GM08714 (cell line): ENCODE data around the gene MAP3K13.
"Not testable (repeated sequence)": the region's sequence is repeated elsewhere in the genome, so short reads cannot be mapped to it uniquely, and the experiment has no call there.

Experiments used
- H3K4me3 ChIP-seq: fragments of 200-500 bp; sonication (Bioruptor generic); 2 replicates; pipeline ENCODE4 v1.5.1; 2014; ENCODE audit warnings: mild to moderate bottlenecking, low read length, inconsistent platforms
- ZNF274 ChIP-seq: IDR thresholded peaks from 2 replicates; pipeline ENCODE4 v1.6.1; 2012; ENCODE audit warnings: mild to moderate bottlenecking, low read depth, low read length

The MAP3K13 gene

DNA sequence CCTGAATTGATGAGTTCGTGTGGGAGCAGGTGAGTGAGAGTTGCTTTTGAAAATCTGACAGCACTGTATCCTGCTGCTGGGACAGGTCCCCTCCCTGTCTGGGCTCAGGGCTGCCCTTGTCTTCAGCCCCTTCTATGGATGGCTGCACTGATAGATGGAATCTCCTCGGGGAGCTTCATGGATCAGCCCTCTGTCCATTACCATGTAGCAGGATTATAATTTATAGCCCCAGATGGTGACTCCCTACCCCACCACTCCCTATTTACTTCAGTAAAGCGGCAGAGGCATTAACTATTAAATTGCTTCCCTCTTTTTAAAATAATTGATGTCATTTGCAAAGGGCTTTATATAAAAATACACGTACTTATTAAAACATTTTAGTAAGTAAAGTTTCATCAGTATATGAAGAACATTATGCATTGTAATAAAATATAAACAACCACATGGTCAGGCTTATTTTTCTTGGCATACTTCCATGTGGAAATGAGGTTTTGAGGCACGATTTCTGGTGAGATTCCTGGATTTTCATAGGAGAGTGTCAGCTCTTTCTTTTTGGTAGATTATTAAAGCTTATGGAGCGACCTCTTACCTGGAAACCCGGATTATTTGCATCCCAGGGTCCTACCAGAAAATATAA is 38.5 kb downstream of the MAP3K13 start:
- no peak overlapping the region for H3K4me3 ChIP-seq
- TF ChIP-seq ZNF274: no peak

DNA sequence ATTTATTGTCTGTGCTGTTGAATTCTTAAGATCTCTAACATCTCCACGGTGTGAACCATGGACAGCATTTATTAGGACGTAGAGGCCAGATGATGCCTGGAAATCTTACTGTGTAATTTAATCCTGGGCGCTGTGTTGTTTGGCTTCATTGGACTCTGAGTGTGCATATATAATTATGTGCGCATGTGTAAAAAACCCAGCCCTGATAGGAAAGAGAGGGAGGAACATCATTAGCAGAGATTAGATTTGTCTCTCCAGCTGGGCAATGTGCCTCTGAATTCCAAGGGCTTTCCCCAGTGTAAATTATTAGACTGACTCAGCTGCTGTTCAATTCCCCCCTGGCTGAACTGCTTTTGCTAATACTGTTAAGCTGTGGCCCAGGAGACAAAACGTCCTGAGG is 39.6 kb downstream of the MAP3K13 start:
- H3K4me3 ChIP-seq: no peak overlapping the region
- no peak for TF ChIP-seq ZNF274

DNA sequence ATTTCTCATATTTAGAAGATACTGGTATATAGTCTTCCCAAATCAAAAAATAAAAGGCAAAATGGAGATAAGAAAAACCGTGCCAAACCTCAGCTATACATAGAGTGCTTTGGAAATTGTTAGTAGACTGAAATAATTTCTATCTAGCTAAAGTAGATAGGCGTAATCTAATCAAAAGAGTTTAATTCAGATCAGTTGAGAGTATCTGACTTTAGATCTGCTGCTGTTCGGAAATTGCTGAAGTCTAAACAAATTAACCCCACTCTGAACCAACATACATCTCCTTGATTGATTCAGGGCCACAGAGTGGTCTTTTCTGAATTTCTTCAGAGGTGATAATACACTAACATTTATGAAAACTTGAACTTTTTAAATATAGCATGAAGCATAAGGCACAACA is 40.1 kb downstream of the MAP3K13 start:
- H3K4me3 ChIP-seq: no peak overlapping the region
- no peak for TF ChIP-seq ZNF274

DNA sequence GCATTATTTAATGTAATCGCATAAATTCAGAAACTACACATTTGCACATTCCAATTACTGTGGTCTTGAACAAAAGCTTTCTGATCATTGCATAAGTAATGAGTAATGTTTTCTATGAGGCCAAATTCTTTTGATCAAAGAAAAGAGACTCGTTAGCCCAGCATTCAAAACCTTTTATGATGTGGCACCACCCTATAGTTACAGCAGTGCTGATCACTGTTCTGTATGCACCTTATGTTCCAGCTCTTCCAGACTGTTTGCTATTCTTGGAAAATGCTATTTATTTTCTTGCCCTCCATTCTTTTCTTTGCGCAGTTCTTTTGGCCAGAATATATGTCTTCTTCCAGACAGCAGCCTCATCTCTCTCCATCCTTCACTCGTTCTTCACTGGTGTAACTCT is 42.3 kb downstream of the MAP3K13 start:
- no peak for TF ChIP-seq ZNF274
- H3K4me3 ChIP-seq: no peak overlapping the region

DNA sequence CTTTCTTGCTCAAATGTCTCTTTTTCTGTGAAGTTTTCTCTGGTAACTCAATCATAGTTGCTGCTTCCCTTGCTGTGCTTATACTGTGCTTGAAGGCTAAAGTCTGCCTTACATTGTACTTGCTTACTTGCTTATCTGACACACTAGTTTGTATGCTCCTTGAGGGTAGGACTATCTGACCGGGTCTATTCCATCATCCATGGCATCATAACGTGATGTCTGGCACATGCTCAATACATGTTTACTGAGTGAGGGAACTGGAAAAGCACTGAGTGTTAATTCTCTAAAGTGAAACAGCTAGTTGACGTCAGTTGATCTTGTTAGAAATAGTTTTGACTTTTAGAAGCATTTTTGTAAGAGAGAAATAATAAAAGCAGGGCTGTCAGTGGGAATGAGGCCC is 42.7 kb downstream of the MAP3K13 start:
- no peak for TF ChIP-seq ZNF274
- no peak overlapping the region for H3K4me3 ChIP-seq

- TF ChIP-seq ZNF274: no peak
Measured at GRCh38 chr3:185406121-185406620, 43.2 kb downstream of the MAP3K13 start.

DNA sequence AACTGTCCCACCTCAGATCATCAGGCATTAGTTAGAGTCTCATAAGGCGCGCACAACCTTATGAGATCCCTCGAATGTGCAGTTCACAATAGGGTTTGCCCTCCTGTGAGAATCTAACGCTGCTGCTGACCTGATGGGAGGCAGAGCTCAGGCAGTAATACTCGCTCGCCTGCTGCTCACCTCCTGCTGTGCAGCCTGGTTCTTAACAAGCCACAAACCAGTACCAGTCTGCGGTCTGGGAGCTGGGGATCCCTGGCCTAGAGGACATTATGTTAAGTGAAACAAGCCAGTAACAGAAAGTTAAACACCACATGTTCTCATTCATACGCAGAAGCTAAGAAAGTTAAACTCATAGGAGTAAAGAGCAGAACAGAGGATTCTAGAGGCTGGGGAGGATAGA is 47.0 kb downstream of the MAP3K13 start:
- no peak overlapping the region for H3K4me3 ChIP-seq
- no peak for TF ChIP-seq ZNF274

More at GRCh38 chr3:185406121-185406620, 43.2 kb downstream of the MAP3K13 start:
- no peak overlapping the region for H3K4me3 ChIP-seq

GRCh38 chr3:185411133-185411532 is 48.2 kb downstream of the MAP3K13 start:
- no peak overlapping the region for H3K4me3 ChIP-seq
- no peak for TF ChIP-seq ZNF274

GRCh38 chr3:185416513-185416912 is 53.6 kb downstream of the MAP3K13 start:
- no peak for TF ChIP-seq ZNF274
- H3K4me3 ChIP-seq: no peak overlapping the region

- not testable (repeated sequence) for H3K4me3 ChIP-seq
Measured at GRCh38 chr3:185418561-185418977, 55.6 kb downstream of the MAP3K13 start.

GRCh38 chr3:185420762-185421161 is 57.8 kb downstream of the MAP3K13 start:
- TF ChIP-seq ZNF274: no peak
- H3K4me3 ChIP-seq: no peak overlapping the region

- TF ChIP-seq ZNF274: no peak
- no peak overlapping the region for H3K4me3 ChIP-seq
Measured at GRCh38 chr3:185421577-185422232, 58.8 kb downstream of the MAP3K13 start.

DNA sequence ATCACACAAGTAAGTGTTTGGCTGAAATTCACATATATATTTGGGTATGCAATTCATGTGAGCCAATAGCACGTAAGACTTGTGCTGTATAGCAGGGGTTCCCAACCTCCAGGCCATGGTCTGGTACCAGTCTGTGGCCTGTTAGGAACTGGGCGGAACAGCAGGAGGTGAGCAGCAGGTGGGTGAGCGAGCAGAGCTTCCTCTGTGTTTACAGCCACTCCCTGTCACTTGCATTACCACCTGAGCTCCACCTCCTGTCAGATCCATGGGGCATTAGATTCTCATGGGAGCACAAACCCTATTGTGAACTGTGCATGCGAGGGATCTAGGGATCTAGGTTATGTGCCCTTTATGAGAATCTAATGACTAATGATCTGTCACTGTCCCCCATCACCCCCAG is 59.7 kb downstream of the MAP3K13 start:
- TF ChIP-seq ZNF274: no peak

DNA sequence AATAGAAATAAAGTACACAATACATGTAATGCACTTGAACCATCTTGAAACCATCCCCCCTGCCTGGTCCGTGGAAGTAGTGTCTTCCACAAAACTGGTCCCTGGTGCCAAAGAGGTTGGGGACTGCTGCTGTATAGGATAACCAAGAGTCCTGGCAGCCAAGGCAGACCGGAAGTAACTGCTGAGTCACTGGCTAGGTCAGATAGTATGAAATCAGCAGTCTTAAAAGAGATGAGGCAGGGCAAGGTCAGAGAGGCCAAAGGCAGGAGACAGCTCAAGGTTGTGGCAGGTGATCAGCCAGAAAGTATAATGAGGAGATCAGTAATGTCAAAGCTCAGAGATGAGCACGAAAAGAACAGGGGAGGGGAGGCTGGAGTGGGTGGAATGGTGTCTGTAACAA is 60.2 kb downstream of the MAP3K13 start:
- no peak for TF ChIP-seq ZNF274
- no peak overlapping the region for H3K4me3 ChIP-seq

More for the DNA sequence above, 59.7 kb downstream of the MAP3K13 start:
- no peak overlapping the region for H3K4me3 ChIP-seq

DNA sequence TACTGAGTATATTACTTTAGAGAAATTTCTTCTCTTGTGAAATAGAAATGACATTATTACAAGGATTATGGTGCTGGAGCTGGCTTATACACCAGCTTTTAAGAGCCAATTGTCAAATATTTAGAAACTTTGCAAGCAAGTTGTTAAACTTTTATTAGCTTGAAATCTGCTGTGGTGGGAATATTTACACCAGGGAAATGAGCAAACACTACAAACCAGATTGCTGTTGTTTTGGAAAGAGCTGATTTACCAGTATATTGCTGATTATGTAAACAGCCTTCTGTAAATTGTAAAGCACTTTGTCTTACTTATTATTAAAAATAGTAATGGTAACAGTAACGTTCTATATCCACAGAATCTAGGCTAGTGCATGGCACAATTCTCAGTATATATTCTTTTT is 61.5 kb downstream of the MAP3K13 start:
- no peak for TF ChIP-seq ZNF274
- H3K4me3 ChIP-seq: no peak overlapping the region
